Astrocyte of the spinal cord (primary cell): ENCODE results near the gene ADGRV1.
"Not testable (repeated sequence)": the region's sequence is repeated elsewhere in the genome, so short reads cannot be mapped to it uniquely, and the experiment has no call there.

Experiments
- DNase-seq: peaks from one replicate; pipeline ENCODE4 v3.0.0; 2011; ENCODE audit warnings: low read depth, low spot score
- H3K4me3 ChIP-seq: 2 replicates; pipeline ENCODE4 v1.5.1; 2011; ENCODE audit warnings: low read depth, mild to moderate bottlenecking, low read length, moderate library complexity
- CTCF ChIP-seq: IDR thresholded peaks from 2 replicates; pipeline ENCODE4 v1.5.1; 2012; ENCODE audit warnings: low read depth, mild to moderate bottlenecking, low read length, inconsistent platforms
- in situ Hi-C: cut with HindIII; loops from 2 replicates; pipeline ENCODE4 v1.10.0; 2017; ENCODE audit warnings: low sequenced_read_pairs

Gene ADGRV1

GRCh38 chr5:90612919-90613318 is 54.3 kb downstream of the ADGRV1 start:
- H3K4me3 ChIP-seq: no peak overlapping the region
- in situ Hi-C loops: no loop called here
- no peak for DNase-seq
- TF ChIP-seq CTCF: no peak

GRCh38 chr5:90613459-90613858 is 54.9 kb downstream of the ADGRV1 start:
- in situ Hi-C loops: no loop called here
- no peak for DNase-seq
- H3K4me3 ChIP-seq: no peak overlapping the region
- no peak for TF ChIP-seq CTCF

- no peak overlapping the region for H3K4me3 ChIP-seq
- TF ChIP-seq CTCF: no peak
- DNase-seq: peak; percentile 31
- in situ Hi-C loops: no loop called here
Observed at GRCh38 chr5:90613918-90614504, 55.4 kb downstream of the ADGRV1 start.

- no peak overlapping the region for H3K4me3 ChIP-seq
- in situ Hi-C loops: no loop called here
- no peak for TF ChIP-seq CTCF
- DNase-seq: no peak
Observed at GRCh38 chr5:90615355-90615754, 56.8 kb downstream of the ADGRV1 start.

GRCh38 chr5:90618071-90618470 is 59.5 kb downstream of the ADGRV1 start:
- TF ChIP-seq CTCF: no peak
- DNase-seq: no peak
- in situ Hi-C loops: no loop called here
- no peak overlapping the region for H3K4me3 ChIP-seq

GRCh38 chr5:90619762-90620161 is 61.2 kb downstream of the ADGRV1 start:
- DNase-seq, H3K4me3 ChIP-seq, in situ Hi-C loops: not testable (repeated sequence)

GRCh38 chr5:90621848-90622247 is 63.3 kb downstream of the ADGRV1 start:
- TF ChIP-seq CTCF: no peak
- DNase-seq: no peak
- H3K4me3 ChIP-seq: no peak overlapping the region
- in situ Hi-C loops: no loop called here
